GM21786 (cell line): Measurements from ENCODE around the gene KRT86.
"Not testable (repeated sequence)": the region's sequence is repeated elsewhere in the genome, so short reads cannot be mapped to it uniquely, and the experiment has no call there.

Source experiments
- ATAC-seq: cut with Tn5 transposase; IDR thresholded peaks from one replicate; pipeline ENCODE4 v1.9.1; 2021; ENCODE audit not compliant: unreplicated experiment

KRT86 gene

DNA sequence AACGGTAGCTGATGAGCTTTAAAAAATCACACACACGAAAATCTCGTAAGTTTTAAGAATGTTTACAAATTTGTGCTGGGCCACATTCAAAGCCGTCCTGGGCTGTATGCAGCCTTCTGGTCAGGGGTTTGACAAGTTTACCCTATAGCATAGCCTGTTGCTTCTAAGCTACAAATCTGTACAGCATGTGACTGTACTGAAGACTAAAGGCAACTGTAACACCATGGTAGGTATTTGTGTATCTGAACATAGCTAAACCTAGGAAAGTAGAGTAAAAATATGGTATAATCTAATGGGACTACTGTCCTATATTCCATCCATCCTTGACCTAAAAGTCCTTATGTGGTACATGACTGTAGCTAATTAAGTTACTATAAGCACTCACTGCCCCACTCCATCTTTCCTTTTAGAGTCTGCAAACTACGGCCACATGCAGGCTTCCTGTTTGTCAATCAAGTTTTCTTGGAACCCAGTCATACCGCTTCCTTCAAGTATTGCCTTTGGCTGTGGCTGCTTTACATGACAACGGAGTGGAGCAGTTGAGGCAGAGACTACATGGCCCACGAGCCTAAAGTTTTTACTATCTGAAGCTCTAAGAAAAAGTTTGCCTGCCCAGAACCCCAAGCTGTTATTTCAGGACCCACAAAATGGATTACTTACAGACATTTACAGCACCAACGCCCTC lies 22.9 kb upstream of the KRT86 start:
- no peak for ATAC-seq

DNA sequence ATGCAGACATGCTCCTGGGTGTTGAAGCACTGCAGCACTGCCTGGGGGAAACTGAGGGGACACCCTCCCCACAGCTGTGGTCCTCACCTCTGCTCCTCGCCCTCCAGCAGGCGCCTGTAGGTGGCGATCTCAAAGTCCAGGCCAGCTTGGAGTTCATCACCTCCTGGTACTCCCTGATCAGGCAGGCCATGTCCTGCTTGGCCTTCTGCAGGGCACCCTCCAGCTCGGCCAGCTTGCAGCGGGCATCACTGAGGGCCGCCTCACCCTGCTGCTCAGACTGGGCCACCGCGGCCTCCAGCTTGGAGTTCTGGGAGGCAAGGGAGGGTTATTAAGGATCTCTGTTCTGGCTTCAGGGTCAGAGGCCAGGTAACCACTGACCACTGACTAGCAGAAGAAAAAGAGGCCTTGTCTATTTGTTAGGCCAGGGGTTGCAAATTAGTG lies 22.2 kb upstream of the KRT86 start:
- ATAC-seq, result not testable (repeated sequence)

DNA sequence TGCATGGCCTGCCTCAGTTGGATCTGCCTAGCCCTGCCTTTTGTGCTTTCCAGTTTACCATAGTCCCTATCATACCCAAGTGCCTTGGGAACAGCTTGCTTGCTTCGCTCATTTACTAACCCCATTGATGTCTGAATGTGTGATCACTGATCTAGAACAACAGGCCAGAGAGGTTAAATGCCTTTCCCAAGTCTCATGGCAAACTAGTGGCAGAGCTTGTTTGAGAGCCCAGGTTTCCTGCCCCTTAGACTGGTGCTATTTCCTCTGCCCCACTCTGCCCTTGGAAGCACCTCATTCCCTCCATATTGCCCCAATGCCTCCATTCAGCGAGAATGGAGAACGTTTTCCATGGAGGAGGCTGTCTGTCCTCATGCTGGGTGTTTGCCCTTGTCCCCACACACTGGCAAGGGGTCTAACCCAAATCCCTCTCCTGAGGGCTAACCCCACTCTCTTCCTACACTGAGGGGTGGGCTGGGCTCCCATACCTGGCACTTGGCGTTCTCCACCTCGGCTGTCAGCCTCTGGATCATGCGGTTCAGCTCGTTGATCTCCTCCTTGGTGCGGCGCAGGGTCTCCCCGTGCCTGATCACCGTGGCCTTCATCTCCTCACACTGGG lies 21.6 kb upstream of the KRT86 start:
- no peak for ATAC-seq

DNA sequence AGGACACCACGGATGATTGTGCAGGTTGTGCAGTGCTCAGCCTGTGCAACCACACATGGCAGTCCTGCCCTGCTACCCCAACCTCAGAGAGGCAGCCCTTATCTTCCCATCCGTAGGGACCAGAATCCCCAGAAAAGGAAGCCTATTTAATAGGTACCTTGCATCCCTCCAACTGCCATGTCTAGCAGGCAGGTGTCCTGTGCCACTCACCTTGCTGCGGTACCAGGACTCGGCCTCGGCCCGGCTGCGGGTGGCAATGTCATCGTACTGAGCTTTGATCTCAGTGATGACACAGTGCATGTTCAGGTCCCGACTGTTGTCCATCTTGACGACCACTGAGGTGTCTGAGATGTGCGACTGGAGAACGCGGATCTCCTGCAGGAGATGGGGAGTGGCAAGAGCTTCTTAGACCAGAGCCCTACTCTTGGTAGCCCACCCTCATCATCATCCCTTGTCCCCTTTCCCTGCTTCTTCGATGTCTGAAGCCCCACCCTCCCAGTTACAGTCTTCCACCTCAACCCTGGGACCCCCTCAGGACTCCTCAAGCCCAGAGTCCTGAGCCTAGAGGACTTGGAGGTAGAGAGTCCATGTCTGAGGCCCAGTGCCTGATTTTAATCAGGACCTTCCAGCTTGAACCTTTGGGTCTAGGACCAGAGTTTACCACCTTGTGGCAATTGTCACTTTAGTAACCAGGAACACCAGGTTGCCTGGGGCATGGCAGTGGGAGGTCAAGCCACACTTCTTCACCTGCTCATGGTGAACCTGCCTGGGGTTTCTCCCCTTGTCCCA lies 20.9 kb upstream of the KRT86 start:
- ATAC-seq, result no peak

DNA sequence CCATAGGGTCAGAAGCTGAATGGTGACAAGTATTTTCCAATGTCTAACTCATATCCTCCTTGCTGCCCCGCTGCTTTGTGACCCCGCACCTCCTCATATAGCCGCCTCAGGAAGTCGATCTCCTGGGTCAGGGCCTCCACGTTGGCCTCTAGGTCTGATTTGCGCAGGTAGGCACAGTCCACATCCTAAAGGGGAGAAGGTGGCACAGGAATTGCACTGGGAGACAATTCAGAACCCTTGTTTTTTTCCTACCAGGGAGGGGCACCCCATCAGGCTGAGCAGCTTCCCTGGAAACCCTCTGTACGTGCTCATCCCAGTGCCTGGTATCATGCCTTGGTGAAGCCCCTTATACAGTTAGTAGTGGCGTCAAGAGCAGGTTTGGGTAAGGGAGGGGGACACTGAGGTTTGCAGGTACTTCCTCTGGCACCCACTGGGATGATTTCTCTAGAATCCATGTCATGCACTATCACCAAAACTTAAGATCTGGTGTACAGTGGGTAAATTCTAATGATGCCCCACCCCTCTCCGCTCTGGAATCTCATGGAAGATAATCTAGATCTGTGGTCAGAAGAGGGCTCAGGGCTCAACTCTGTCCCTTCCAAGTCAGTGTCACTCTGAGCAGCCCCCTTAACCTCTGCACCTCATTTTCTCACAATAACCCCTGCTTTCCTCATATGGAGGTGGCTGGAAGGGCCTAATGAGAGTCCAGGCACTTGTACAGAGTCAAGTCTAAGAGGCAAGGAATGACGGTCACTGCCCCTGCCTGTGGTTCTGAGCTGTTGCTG lies 20.1 kb upstream of the KRT86 start:
- no peak for ATAC-seq

DNA sequence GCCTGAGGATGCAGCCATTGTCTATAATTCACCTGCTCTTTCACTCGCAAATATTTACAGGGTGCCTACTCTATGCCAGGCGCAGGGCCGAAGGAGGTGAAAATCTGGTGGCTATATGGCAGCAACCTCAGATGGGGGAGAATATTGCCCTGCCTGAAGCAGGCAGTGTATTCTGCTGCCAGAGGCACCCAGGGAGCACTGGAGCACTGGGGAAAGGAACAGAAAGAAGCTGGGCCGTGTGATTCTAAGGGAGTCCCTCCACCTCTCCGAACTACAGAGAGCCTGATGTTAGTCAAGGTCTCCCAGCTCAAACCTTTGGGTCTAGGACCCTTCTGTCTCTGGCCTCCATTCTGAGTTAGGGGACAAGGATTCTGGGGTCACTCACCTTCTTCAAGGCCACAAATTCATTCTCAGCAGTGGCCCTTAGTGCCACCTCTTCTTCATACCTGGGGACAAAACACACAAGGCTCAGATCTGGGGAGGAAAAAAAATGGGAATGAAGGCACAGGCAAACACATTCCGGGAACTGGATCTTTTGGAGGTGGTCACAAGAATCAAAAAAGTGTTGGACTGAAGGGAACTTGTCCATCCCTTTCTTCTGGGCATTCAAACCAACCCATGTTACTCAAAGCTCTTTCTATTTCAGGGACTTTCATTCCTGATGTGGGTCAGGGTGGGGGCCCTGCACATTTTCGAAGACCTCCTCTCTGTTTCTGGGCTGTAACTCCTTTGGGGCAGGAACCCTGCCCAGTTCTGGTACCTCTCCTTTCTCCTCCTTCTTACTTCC lies 19.3 kb upstream of the KRT86 start:
- no peak for ATAC-seq

DNA sequence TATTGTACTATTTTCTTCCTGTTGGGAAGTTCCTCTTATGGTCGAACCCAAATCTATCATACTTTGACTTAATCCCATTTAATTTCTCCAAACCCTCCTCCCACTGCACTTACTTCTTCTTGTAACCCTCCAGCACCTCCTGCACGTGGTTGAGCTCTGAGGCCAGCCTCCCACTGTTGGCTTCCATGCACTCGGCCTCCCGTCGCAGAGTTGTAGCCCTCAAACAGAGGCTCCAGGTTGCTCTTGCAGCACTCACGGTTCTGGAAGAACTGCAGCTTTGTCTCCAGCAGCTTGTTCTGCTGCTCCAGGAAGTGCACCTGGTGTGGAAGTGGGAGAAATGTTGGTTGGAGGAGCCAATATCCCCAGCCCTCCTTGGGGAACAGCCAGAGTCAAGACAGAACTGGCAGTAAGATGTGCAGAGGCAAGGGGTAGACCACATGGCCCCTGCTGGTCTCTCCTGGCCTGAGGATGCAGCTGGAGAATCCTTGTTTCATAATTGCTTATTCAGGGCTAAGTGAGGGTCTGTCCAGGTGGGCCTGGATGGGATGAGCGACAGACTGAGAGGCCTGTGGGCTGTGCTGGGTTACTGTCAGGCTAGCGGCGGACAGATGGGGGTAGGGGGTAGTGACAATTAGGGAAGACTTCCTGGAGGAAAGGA lies 18.4 kb upstream of the KRT86 start:
- ATAC-seq, result no peak

DNA sequence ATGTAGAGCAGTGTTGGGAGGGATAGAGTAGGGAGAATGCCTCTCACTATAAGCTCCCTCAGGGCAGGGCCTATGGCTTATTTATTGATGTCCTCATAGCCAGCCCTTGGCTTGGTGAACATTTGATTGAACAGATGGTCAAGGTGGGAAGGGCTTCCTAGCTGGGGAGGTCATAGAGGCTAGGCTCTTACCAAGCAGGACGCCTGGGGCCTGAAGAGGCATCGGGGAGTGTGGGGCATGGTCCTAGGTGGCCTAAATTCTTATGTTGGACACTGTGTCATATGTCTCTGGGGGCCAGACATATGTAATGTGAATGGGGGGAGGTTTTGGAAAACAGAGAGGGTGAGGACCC lies 17.9 kb upstream of the KRT86 start:
- no peak for ATAC-seq

DNA sequence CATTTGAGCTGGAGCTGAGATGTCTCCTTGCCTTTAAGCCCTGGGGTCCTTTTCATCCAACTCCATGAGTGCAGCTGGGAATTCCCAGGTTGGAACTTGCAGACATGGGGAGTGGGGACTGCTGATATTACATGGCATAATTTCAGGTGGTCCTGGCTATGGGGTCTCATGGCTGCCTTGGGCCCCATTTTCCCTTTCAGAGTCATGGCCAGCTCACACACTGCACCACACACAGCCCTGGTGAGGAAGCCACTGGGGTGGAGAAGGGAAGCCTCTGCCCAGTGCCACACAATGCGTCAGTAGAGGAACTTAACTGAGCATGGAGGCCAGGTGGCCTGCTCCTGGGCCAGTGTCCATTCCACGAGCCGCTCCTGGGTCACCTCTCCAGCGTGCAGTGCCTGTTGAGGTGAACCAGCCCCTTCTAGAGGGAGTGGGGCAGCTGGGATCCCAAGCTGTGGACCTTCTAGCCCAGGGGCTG lies 17.3 kb upstream of the KRT86 start:
- ATAC-seq, result no peak

DNA sequence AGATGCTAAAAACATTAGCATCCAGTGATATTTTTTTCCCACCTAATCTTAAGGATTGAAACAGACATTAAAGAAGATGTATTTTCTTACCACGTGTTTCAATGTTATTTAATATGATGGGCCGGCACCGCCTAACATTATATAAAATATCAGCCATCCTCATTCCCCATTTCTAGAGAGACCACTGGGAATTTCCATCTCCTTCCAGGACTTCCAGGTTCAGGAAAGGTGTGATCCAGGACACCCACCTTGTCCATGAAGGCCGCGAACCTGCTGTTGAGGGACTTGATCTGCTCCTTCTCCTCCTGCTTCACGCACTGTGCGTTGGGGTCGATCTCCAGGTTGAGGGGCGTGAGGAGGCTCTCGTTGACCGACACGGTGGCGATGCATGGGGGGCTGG lies 16.5 kb upstream of the KRT86 start:
- ATAC-seq, result not testable (repeated sequence)

DNA sequence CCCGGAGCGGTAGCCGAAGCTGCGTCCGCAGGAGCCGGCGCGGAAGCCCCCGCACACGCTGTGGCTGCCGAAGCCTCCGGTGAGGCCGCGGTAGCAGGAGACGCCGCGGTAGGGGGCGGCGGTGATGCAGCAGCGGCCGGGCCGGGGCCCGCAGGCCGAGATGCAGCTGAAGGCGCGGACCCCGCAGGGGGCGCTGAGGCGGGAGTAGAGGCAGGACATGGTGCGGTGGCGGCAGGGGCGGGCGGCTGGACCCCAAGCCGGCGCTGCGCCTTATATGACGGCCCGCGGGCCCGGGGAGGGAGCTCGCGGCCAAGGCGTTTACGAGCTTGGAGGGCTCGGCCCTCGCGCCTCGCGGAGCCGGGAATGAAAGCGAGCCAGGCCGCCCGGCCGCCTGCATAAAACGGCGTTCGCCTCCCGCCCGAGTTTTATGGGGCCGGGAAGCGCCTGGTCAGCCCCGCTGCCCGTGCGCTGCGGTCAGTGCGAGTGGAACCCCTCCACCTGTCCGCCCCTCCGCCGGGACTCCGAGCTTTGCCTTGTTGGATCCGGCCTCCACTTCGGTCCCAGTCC lies 16.0 kb upstream of the KRT86 start:
- ATAC-seq, result no peak

DNA sequence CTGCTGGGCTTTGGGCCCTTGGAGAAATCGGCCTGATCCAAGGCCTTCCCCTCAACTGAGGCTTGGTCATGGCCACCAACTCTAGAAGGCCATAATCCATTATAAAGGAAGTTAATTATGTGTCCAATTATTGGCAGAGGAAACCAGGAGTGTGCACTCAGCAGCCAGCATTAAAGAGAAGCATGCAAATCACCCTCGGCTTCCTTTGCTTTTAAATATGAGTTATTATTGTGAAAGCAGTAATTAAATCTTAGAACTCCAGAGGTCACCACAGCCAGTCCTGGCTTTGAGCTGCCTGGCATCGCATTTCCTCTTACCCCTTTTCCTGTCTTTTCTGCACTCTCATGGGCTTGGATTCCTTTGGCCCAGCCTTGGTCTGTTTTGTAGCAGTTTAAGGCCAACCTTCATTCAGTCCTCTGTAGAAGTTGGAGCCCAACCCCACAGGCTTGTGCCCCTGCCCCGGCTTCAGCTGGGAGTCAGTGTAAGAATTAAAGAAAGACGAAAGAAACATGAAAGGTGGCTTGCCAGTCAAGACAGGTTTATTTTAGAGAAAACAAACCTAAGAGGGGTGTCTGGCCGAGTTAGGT lies 14.7 kb upstream of the KRT86 start:
- ATAC-seq, result no peak

DNA sequence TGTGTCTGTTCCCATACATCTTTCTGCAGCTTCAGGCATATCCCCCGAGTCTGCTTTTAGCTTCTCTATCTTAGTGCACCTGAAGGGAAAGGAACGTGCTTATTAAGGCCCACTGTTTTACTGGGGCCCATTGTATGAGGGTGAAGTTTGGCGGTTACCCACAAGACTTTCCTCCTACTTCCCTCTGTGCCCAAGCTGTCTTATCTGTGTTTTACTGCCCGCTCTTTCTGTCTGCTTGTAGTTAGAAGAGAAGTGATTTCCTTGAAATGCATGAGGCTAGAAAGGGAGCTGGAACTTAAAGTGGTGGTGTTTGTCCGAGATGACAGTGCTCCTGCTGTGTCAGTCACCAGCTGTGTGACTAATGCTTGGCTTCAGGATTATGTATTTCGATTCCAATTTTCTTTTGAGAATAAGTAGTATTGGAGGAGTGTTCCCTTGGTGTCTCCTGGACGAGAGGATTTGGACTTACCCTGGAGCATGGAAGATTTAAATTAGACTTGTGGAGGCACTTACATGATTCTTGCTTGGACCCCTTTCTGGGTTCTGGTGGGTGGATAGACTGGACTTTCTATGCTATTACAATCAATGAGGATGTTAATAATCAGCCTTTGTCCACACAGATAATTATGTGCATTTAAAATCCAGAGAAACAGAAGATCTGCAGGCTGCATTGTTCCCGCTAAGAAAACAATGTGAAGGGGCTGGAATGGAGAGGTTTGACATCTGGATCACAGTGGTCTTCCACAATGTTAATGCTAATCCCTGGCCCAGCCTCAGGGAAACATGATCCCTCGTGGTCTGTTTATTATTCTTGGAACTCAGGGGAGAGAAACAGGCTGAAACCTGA lies 13.9 kb upstream of the KRT86 start:
- ATAC-seq, result no peak

DNA sequence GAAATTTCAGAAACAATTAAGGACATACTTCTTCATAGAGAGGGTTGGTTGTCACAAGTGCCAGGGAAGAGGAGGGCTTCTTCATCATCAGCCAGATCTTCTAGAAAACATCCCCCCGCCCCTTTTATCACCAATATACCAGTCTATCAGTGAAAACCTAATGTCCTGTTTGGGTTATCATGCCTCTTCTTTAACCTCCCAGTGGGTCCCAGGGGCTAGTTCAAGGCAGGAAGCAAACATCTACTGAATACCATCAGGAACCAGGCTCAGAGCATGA lies 13.3 kb upstream of the KRT86 start:
- ATAC-seq, result no peak

DNA sequence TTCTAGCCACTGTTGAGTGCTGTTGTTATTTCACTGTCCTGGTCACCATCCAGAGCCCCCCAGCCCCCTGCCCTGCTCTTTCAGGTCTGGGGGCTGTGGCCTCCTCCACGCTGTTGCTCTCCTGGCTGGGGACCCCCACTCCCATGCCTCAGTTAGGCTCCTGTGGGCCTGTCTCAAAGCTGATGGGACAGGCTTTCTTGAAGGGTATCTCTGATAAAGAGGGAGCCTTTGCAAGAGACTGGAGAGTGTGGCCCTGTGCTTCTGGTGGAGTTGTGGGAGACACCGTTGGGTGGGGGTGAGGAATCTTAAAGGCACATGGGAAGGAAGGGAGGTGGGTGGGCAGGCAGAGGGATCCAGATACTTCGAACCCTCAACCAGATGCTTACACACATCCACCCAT lies 12.2 kb upstream of the KRT86 start:
- no peak for ATAC-seq

DNA sequence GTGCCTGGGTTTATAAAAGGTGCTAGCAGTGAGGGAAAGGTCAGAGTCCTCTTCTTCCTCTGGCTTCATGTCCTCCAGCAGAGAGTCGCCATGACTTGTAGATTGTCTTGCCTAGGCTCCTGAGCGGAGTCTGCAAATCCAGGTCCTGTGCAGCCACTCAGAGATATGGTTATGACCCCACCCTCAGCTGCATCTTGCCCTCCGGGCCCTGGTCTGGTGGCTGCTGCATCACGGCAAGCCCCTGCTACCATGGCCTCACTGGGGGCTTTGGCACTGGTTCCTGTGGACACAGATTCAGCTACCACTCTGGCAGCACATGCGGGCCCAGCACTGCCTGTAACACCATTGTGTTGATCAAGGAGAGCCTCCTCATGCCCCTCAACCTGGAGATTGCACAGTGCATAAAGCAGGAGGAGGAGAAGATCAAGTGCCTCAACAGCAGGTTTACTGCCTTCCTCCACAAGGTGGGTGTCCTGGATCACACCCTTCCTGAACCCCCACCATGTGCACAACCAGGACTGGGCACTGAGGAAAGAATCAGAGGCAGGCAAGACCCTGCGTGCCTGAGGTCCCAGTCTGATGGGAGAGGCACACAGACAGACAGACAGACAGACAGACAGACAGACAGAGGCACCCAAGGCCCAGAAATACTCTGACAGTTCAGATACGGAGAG lies 10.5 kb upstream of the KRT86 start:
- ATAC-seq, result no peak

DNA sequence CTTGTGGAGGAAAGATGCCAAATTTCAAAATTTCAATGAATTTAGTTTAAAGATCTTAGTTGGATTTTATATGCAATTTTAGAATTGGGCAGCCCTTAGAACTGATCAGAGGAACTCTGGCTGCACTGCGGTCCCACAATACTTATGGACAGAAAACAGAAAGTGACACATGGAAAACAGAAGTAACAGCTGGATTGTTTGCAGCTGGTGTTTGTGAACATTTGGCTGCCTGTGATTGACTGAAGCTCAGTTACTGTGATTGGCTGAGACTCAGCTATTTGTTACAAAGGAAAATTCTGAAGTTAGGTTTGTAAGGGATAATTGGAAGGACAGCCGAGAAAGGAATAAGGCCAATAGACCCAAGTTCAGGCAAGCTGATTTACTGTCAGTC lies 10.0 kb upstream of the KRT86 start:
- no peak for ATAC-seq

DNA sequence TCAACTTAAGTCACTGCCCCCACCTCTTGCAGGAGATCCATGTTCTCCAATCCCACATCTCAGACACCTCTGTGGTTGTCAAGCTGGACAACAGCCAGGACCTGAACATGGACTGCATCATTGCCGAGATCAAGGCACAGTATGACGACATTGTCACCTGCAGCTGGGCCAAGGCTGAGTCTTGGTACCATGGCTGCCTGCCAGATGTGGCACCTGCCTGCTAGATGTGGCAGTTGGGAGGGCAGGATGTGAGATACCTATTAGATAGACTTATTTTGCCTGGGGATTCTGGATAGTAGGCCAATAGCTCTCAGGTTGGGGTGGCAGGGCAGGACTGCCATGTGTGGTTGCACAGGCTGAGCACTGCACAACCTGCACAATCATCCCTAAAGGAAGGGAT lies 7.9 kb upstream of the KRT86 start:
- ATAC-seq, result no peak
